ENCODE results near the gene BPIFB1.
A peak's percentile ranks its signal among the peaks of the same experiment; 100 is the strongest.

Gene BPIFB1

GRCh38 chr20:33313686-33314314, 30.8 kb downstream of the BPIFB1 start (continued):
- TF ChIP-seq ZNF214 (tag by site-specific recombination; IDR thresholded peaks at IDR 0.05; ENCODE audit: borderline replicate concordance) (no peak), ZNF792 (tag by site-specific recombination; IDR thresholded peaks at IDR 0.05) (no peak), KLF8 (tag by site-specific recombination; IDR thresholded peaks at IDR 0.05) (no peak), ZNF24 (tag by site-specific recombination; IDR thresholded peaks at IDR 0.05) (no peak), ZNF843 (tag by site-specific recombination; IDR thresholded peaks at IDR 0.05) (no peak), ZNF202 (tag by site-specific recombination; IDR thresholded peaks at IDR 0.05; ENCODE audit: borderline replicate concordance) (no peak), YY2 (tag by site-specific recombination; IDR thresholded peaks at IDR 0.05) (no peak)
- TF ChIP-seq, protein P1, sequence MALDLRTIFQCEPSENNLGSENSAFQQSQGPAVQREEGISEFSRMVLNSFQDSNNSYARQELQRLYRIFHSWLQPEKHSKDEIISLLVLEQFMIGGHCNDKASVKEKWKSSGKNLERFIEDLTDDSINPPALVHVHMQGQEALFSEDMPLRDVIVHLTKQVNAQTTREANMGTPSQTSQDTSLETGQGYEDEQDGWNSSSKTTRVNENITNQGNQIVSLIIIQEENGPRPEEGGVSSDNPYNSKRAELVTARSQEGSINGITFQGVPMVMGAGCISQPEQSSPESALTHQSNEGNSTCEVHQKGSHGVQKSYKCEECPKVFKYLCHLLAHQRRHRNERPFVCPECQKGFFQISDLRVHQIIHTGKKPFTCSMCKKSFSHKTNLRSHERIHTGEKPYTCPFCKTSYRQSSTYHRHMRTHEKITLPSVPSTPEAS (tag by site-specific recombination; IDR thresholded peaks at IDR 0.05) = no peak

DNA sequence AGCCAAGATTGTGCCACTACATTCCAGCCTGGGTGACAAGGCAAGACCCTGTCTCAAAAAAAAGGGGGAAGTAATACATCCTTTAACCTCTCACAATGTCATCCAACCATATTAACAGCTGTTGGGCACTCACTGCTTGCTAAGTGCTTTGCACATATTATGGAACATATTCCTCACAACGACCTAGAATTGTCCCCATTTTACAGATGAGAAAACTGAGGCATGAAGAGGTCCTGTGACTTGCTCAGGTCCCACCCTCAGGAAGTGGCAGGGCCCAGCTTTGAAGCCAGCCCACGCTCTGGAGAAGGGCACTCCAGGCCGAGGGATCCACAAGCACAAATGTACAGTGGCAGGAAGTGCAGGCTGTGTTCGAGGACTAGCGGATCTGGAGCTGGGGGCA, 33.3 kb downstream of the BPIFB1 start:
- H3K9me3 ChIP-seq (ENCODE audit: control insufficient read depth, insufficient read depth, low read depth, low read length) = no peaks in the 10 kb centered on the region
- no peak overlapping the region for H3K27ac ChIP-seq (ENCODE audit: extremely low read depth, low read depth, low read length)
- no peaks in the 10 kb centered on the region for H3K4me1 ChIP-seq (ENCODE audit: control insufficient read depth, insufficient read depth, low read length)
- ChIA-PET CTCF (interaction anchor here (1.6 kb wide), 1 partner anchor 17 kb away, joined by 3 read pairs; no protein-coding TSS in a partner anchor), POLR2A (no interaction called here)
- no peak for TF ChIP-seq RBAK (tag by site-specific recombination; IDR thresholded peaks at IDR 0.05)
- H3K4me3 ChIP-seq (ENCODE audit: low read depth, low read length) = no peak overlapping the region
- H3K36me3 ChIP-seq (ENCODE audit: control insufficient read depth in 2 of 2, insufficient read depth in 1 of 2, low read length in 2 of 2) = no peaks in the 10 kb centered on the region

- H3K4me1 ChIP-seq (ENCODE audit: control insufficient read depth, insufficient read depth, low read length) = no peaks in the 10 kb centered on the region
- no peak overlapping the region for H3K4me3 ChIP-seq (ENCODE audit: low read depth, low read length)
- TF ChIP-seq ZBTB26 (tag by site-specific recombination; optimal IDR thresholded peaks at IDR 0.05) (no peak), GFI1B (tag by site-specific recombination; IDR thresholded peaks at IDR 0.05) (no peak), ZNF112 (tag by site-specific recombination; IDR thresholded peaks at IDR 0.05) (no peak), ZNF221 (tag by site-specific recombination; IDR thresholded peaks at IDR 0.05; ENCODE audit: borderline replicate concordance) (no peak), GLI4 (tag by site-specific recombination; IDR thresholded peaks at IDR 0.05) (0 out of 2 replicates have a peak, but pooled peaks have one; percentile 62), ZSCAN16 (tag by site-specific recombination; IDR thresholded peaks at IDR 0.05) (no peak), ZNF16 (tag by site-specific recombination; IDR thresholded peaks at IDR 0.05; ENCODE audit: low read depth) (peak; percentile 51; the same call in 1 of the 2 replicates), SETDB1 (IDR thresholded peaks at IDR 0.05; ENCODE audit: insufficient read length, low read length) (no peak), ZNF558 (tag by site-specific recombination; IDR thresholded peaks at IDR 0.05) (no peak), PRDM10 (tag by site-specific recombination; IDR thresholded peaks at IDR 0.05) (no peak), ZNF664 (tag by site-specific recombination; IDR thresholded peaks at IDR 0.05) (no peak)
- no peaks in the 10 kb centered on the region for H3K36me3 ChIP-seq (ENCODE audit: control insufficient read depth in 2 of 2, insufficient read depth in 1 of 2, low read length in 2 of 2)
- POLR2A ChIA-PET = no interaction called here
- H3K9me3 ChIP-seq (ENCODE audit: control insufficient read depth, insufficient read depth, low read depth, low read length) = no peaks in the 10 kb centered on the region
- H3K27ac ChIP-seq (ENCODE audit: extremely low read depth, low read depth, low read length) = no peak overlapping the region
- CTCF ChIA-PET = no interaction called here
Observed at GRCh38 chr20:33316958-33317357, 33.9 kb downstream of the BPIFB1 start.
